H1 (cell line): Measurements from ENCODE around the gene RAB44. TPM values are rescaled to one million over a fixed set of nuclear protein-coding genes. Genes with fewer than 3 reads are reported as not detected.

ENCODE experiments used
- CTCF ChIA-PET: fragments of 300-600 bp; sonication (Branson Sonifier 250); formaldehyde crosslinking; loops from one replicate; lab custom pipeline; 2021; ENCODE audit not compliant: partially characterized antibody; lab: Charles Lee
- POLR2A ChIA-PET: fragments of 300-600 bp; sonication (Branson Sonifier 250); formaldehyde crosslinking; loops from one replicate; lab custom pipeline; 2021; ENCODE audit warnings: inconsistent platforms; ENCODE audit not compliant: partially characterized antibody; lab: Charles Lee
- DNase-seq, 2 experiments: peaks; one replicate each; pipeline versions ENCODE4 v3.0.0 to v3.0.0-alpha.2; 2010 to 2022; ENCODE audit warnings: low spot score in 2 of 2, low read depth in 1 of 2, mixed read lengths in 1 of 2
- FAIRE-seq: peaks from 2 replicates; lab custom pipeline; 2011; peaks lifted over from hg19 to GRCh38; lab: Jason Lieb, UNC
- H2AFZ ChIP-seq: 2 replicates; pipeline ENCODE4 v1.8.1; 2012; ENCODE audit warnings: low read length, inconsistent platforms
- H2AK5ac ChIP-seq: 2 replicates; pipeline ENCODE4 v1.6.1; 2013; ENCODE audit warnings: low read depth, low read length
- H2BK120ac ChIP-seq: replicated peaks from 2 replicates; pipeline ENCODE3; 2013; ENCODE audit warnings: low read depth, low read length, inconsistent platforms
- H2BK12ac ChIP-seq: 2 replicates; pipeline ENCODE4 v1.6.1; 2013; ENCODE audit warnings: low read depth, low read length
- H2BK15ac ChIP-seq: 2 replicates; pipeline ENCODE4 v1.6.1; 2013; ENCODE audit warnings: low read length
- H2BK20ac ChIP-seq: 2 replicates; pipeline ENCODE4 v1.6.1; 2013; ENCODE audit warnings: low read length
- H2BK5ac ChIP-seq: 2 replicates; pipeline ENCODE4 v1.6.1; 2013; ENCODE audit warnings: low read depth, low read length
- H3K14ac ChIP-seq: 2 replicates; pipeline ENCODE4 v1.6.1; 2013; ENCODE audit warnings: inconsistent platforms; ENCODE audit not compliant: insufficient read length
- H3K18ac ChIP-seq: 2 replicates; pipeline ENCODE4 v1.6.1; 2013; ENCODE audit warnings: low read length; ENCODE audit errors: extremely low read depth
- H3K23ac ChIP-seq: 2 replicates; pipeline ENCODE4 v1.6.1; 2013; ENCODE audit warnings: inconsistent platforms; ENCODE audit not compliant: insufficient read length
- H3K23me2 ChIP-seq: 2 replicates; pipeline ENCODE4 v1.6.1; 2013; ENCODE audit warnings: low read depth, low read length
- H3K27ac ChIP-seq: 2 replicates; pipeline ENCODE4 v1.6.1; 2011; ENCODE audit warnings: low read depth, low read length, inconsistent platforms
- H3K27me3 ChIP-seq, 4 experiments: replicated peaks in 1 of 4; 1 replicate in 1 of 4; 2 replicates in 3 of 4; pipeline versions ENCODE4 v1.6.1 to v1.8.1; 2011 to 2013; ENCODE audit warnings: low read length in 3 of 4, mild to moderate bottlenecking in 3 of 4, inconsistent platforms in 2 of 4, mixed read lengths in 2 of 4, moderate library complexity in 1 of 4; ENCODE audit not compliant: control insufficient read depth in 3 of 4, insufficient read depth in 3 of 4; ENCODE audit errors: extremely low read depth in 1 of 4
- H3K36me3 ChIP-seq, 4 experiments: 2 replicates each; pipeline versions ENCODE4 v1.6.1 to v1.8.1; 2011 to 2013; ENCODE audit warnings: mild to moderate bottlenecking in 4 of 4, low read length in 3 of 4, moderate library complexity in 2 of 4, control low read depth in 1 of 4, inconsistent platforms in 1 of 4; ENCODE audit not compliant: insufficient read depth in 4 of 4, control insufficient read depth in 2 of 4
- H3K4ac ChIP-seq: replicated peaks from 2 replicates; pipeline ENCODE3; 2013; ENCODE audit warnings: low read length, low read depth, mixed read lengths, inconsistent platforms; ENCODE audit not compliant: insufficient read length
- H3K4me1 ChIP-seq, 4 experiments: replicated peaks in 1 of 4; 1 replicate in 1 of 4; 2 replicates in 3 of 4; pipeline versions ENCODE4 v1.6.1 to v1.8.1; 2011 to 2013; ENCODE audit warnings: low read length in 3 of 4, inconsistent platforms in 2 of 4, mixed read lengths in 1 of 4; ENCODE audit not compliant: insufficient read depth in 4 of 4, control insufficient read depth in 3 of 4
- H3K4me2 ChIP-seq, 2 experiments: 2 replicates each; pipeline versions ENCODE4 v1.6.1 to v1.8.1; 2011 to 2013; ENCODE audit warnings: low read depth in 2 of 2, low read length in 2 of 2, control low read depth in 1 of 2, inconsistent platforms in 1 of 2, mild to moderate bottlenecking in 1 of 2; ENCODE audit not compliant: insufficient read depth in 1 of 2
- H3K4me3 ChIP-seq, 4 experiments: fragments of 200-600, 300-600 bp in 1 of 4; sonication (generic), shearing (Covaris generic), sonication (Bioruptor Twin) in 1 of 4; 2 replicates each; pipeline versions ENCODE4 v1.5.1 to v1.8.1; 2011 to 2016; ENCODE audit warnings: low read length in 4 of 4, low read depth in 3 of 4, control low read depth in 2 of 4, inconsistent platforms in 2 of 4, mild to moderate bottlenecking in 2 of 4, mixed read lengths in 1 of 4, moderate library complexity in 1 of 4; ENCODE audit not compliant: insufficient read depth in 2 of 4; ENCODE audit errors: extremely low read depth in 1 of 4
- H3K56ac ChIP-seq: replicated peaks from 2 replicates; pipeline ENCODE3; 2013; ENCODE audit warnings: low read depth, mild to moderate bottlenecking, mixed read lengths, low read length, inconsistent platforms; ENCODE audit not compliant: insufficient read length
- H3K79me1 ChIP-seq: 2 replicates; pipeline ENCODE4 v1.6.1; 2013; ENCODE audit warnings: low read depth, low read length, control low read depth
- H3K79me2 ChIP-seq, 2 experiments: 2 replicates each; pipeline versions ENCODE4 v1.6.1 to v1.8.1; 2012 to 2013; ENCODE audit warnings: low read length in 2 of 2, mild to moderate bottlenecking in 2 of 2, inconsistent platforms in 1 of 2; ENCODE audit not compliant: insufficient read depth in 2 of 2, control insufficient read depth in 1 of 2
- H3K9ac ChIP-seq, 4 experiments: replicated peaks in 1 of 4; 1 replicate in 1 of 4; 2 replicates in 3 of 4; pipeline versions ENCODE4 v1.6.1 to v1.8.1; 2011 to 2013; ENCODE audit warnings: low read depth in 3 of 4, low read length in 3 of 4, control low read depth in 2 of 4, mild to moderate bottlenecking in 2 of 4, moderate library complexity in 2 of 4, inconsistent platforms in 1 of 4; ENCODE audit errors: extremely low read depth in 1 of 4
- H3K9me3 ChIP-seq, 2 experiments: 2 replicates each; pipeline versions ENCODE4 v1.6.1 to v1.8.1; 2012 to 2013; ENCODE audit warnings: mild to moderate bottlenecking in 2 of 2, moderate library complexity in 2 of 2, control low read depth in 1 of 2, inconsistent platforms in 1 of 2, low read depth in 1 of 2, low read length in 1 of 2, mixed read lengths in 1 of 2; ENCODE audit not compliant: insufficient read depth in 2 of 2
- H4K20me1 ChIP-seq, 2 experiments: replicated peaks in 1 of 2; 2 replicates each; pipeline versions ENCODE3 to v1.8.1; 2011 to 2013; ENCODE audit warnings: inconsistent platforms in 2 of 2, low read length in 2 of 2, mild to moderate bottlenecking in 1 of 2; ENCODE audit not compliant: insufficient read depth in 2 of 2, control insufficient read depth in 1 of 2
- H4K5ac ChIP-seq: 2 replicates; pipeline ENCODE4 v1.6.1; 2013; ENCODE audit warnings: low read length, low read depth, mixed read lengths, inconsistent platforms; ENCODE audit not compliant: insufficient read length
- H4K8ac ChIP-seq: 2 replicates; pipeline ENCODE4 v1.8.0; 2013; ENCODE audit warnings: mild to moderate bottlenecking, moderate library complexity, low read length, inconsistent platforms; ENCODE audit not compliant: insufficient read depth; ENCODE audit errors: extremely low read depth
- H4K91ac ChIP-seq: replicated peaks from 2 replicates; pipeline ENCODE3; 2013; ENCODE audit warnings: low read length, mixed read lengths, inconsistent platforms; ENCODE audit not compliant: insufficient read length
- CTBP2 ChIP-seq: IDR thresholded peaks from 2 replicates; pipeline ENCODE4 v1.7.0; 2011; ENCODE audit warnings: borderline replicate concordance, mild to moderate bottlenecking, moderate library complexity, mixed read lengths, low read length; ENCODE audit not compliant: insufficient read depth, insufficient read length
- EP300 ChIP-seq, 2 experiments: IDR thresholded peaks; 1 replicate in 1 of 2; 2 replicates in 1 of 2; pipeline ENCODE4 v1.6.1; 2011 to 2012; ENCODE audit warnings: low read depth in 2 of 2, low read length in 2 of 2, mild to moderate bottlenecking in 2 of 2, borderline replicate concordance in 1 of 2, inconsistent platforms in 1 of 2, moderate library complexity in 1 of 2
- GTF2F1 ChIP-seq: IDR thresholded peaks from 2 replicates; pipeline ENCODE4 v1.6.1; 2012; ENCODE audit warnings: low read depth, low read length, improper control_type of control experiment, borderline replicate concordance
- HDAC6 ChIP-seq: IDR thresholded peaks from one replicate; pipeline ENCODE4 v1.7.1; 2012; ENCODE audit warnings: low read depth, mild to moderate bottlenecking, inconsistent platforms, low read length, moderate library complexity
- JUND ChIP-seq: IDR thresholded peaks from 2 replicates; pipeline ENCODE4 v1.6.1; 2011; ENCODE audit warnings: mild to moderate bottlenecking, improper control_type of control experiment, low read length
- POU5F1 ChIP-seq: IDR thresholded peaks from 2 replicates; pipeline ENCODE4 v1.6.1; 2011; ENCODE audit warnings: low read depth, mild to moderate bottlenecking, low read length, moderate library complexity
- RXRA ChIP-seq: IDR thresholded peaks from 2 replicates; pipeline ENCODE4 v1.6.1; 2011; ENCODE audit warnings: low read depth, mild to moderate bottlenecking, low read length, moderate library complexity; ENCODE audit not compliant: insufficient read depth
- SP1 ChIP-seq: IDR thresholded peaks from 2 replicates; pipeline ENCODE4 v1.6.1; 2011; ENCODE audit warnings: low read depth, low read length
- TBP ChIP-seq: IDR thresholded peaks from 2 replicates; pipeline ENCODE4 v1.6.1; 2011; ENCODE audit warnings: low read depth, low read length, improper control_type of control experiment
- WGBS, 2 experiments: shearing (Covaris generic) in 1 of 2; methylation state at CpG; one replicate each; pipeline versions ENCODE4 v1.1.6 to v1.1.7; 2013 to 2015; ENCODE audit warnings: low lambda C conversion rate in 2 of 2, mixed read lengths in 2 of 2, inconsistent platforms in 1 of 2, low coverage in 1 of 2, missing lambda C conversion rate in 1 of 2; ENCODE audit not compliant: insufficient replicate concordance in 2 of 2, insufficient coverage in 1 of 2, insufficient read length in 1 of 2; ENCODE audit errors: extremely low coverage in 1 of 2, missing lambda C conversion rate in 1 of 2; 5-methylcytosine and 5-hydroxymethylcytosine counted together
- polyA plus RNA-seq, 7 experiments: library from polyadenylated mRNA; depleted of rRNA in 3 of 7; stranded (reverse) in 5 of 7; unstranded in 2 of 7; fragments of >200 nt in 5 of 7; fragments of 200-250 nt in 2 of 7; gene quantifications; 1 replicate in 5 of 7; 2 replicates in 1 of 7; 4 replicates in 1 of 7; pipeline versions ENCODE4 v1.2.1 to v1.2.3, GENCODE V29; 2011 to 2013; ENCODE audit warnings: missing spikeins in 2 of 7, mixed read lengths in 2 of 7
- total RNA-seq: library from RNA; stranded (reverse); fragmentation: NEBNext Ultra II Directional; extraction: Animal tissue kit (Norgen Biotek cat#: 25700); gene quantifications from 2 replicates; pipeline ENCODE4 v1.2.1, GENCODE V29; 2021
- TF ChIP-seq, protein P1 (sequence below), 3 experiments: IDR thresholded peaks; 1 replicate in 2 of 3; 2 replicates in 1 of 3; pipeline versions ENCODE4 v1.5.1 to v1.6.1; 2011; ENCODE audit warnings: low read length in 3 of 3, mild to moderate bottlenecking in 3 of 3, inconsistent platforms in 2 of 3, low read depth in 1 of 3, moderate library complexity in 1 of 3; ENCODE audit not compliant: insufficient read depth in 1 of 3; ENCODE audit errors: control extremely low read depth in 1 of 3
- TF ChIP-seq, protein P2 (sequence below): IDR thresholded peaks from 2 replicates; pipeline ENCODE4 v1.6.1; 2012; ENCODE audit warnings: inconsistent platforms

Gene RAB44
- total and polyA plus RNA-seq, 2 of the 8 experiments (the other 6 are each of a cell fraction or from before 2014, with no cell fraction given), result 0.02 TPM; not detected in 1

DNA sequence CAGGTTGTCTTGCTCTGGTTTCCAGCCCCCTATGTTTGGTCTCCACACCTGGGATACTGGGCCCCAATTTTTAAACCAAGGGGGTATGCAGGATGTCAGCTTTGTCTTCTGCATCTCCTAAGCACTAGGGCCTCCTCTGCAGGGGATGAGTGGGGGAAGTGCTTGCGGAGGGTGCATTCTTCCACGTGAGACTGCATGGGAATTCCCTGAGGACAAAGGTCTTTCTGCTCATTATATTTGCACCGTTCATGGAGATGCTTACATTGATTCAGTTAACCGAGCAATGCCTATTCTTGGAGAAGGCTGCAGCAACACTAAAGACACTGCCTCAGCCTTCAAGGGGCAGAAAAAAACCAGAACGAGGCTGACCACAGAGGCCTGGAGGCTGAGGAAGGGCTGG is 45.4 kb downstream of the RAB44 start:
- no peak for FAIRE-seq
- TF ChIP-seq GTF2F1 (no peak), CTBP2 (no peak), JUND (no peak), HDAC6 (no peak), POU5F1 (no peak), RXRA (no peak), TBP (no peak), EP300 (IDR thresholded peaks at IDR 0.05; ENCODE audit: borderline replicate concordance in 1 of 2, low read depth in 2 of 2, low read length in 2 of 2) (no peak), SP1 (no peak)
- TF ChIP-seq, protein P1, sequence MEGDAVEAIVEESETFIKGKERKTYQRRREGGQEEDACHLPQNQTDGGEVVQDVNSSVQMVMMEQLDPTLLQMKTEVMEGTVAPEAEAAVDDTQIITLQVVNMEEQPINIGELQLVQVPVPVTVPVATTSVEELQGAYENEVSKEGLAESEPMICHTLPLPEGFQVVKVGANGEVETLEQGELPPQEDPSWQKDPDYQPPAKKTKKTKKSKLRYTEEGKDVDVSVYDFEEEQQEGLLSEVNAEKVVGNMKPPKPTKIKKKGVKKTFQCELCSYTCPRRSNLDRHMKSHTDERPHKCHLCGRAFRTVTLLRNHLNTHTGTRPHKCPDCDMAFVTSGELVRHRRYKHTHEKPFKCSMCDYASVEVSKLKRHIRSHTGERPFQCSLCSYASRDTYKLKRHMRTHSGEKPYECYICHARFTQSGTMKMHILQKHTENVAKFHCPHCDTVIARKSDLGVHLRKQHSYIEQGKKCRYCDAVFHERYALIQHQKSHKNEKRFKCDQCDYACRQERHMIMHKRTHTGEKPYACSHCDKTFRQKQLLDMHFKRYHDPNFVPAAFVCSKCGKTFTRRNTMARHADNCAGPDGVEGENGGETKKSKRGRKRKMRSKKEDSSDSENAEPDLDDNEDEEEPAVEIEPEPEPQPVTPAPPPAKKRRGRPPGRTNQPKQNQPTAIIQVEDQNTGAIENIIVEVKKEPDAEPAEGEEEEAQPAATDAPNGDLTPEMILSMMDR (IDR thresholded peaks at IDR 0.05; ENCODE audit: control extremely low read depth in 1 of 3, insufficient read depth in 1 of 3, low read depth in 1 of 3, low read length in 3 of 3), result no peak
- TF ChIP-seq, protein P2, sequence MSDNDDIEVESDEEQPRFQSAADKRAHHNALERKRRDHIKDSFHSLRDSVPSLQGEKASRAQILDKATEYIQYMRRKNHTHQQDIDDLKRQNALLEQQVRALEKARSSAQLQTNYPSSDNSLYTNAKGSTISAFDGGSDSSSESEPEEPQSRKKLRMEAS, result no peak

More for the DNA sequence above, 45.4 kb downstream of the RAB44 start:
- Histone ChIP-seq H3K23ac (no peak overlapping the region), H3K36me3 (no peaks in the 10 kb centered on the region), H4K20me1 (no peaks in the 10 kb centered on the region), H3K18ac (no peak overlapping the region), H2BK120ac (no peak overlapping the region), H3K9ac (no peak overlapping the region), H3K4me1 (no peaks in the 10 kb centered on the region; a peak in 1 of 7 replicates), H2AK5ac (no peak overlapping the region), H4K5ac (no peak overlapping the region), H2BK20ac (no peak overlapping the region), H3K9me3 (0 out of 4 replicates have a peak, but pooled peaks cover 0 to under 1% of the 10 kb centered on the region in 2 experiments), H3K14ac (no peak overlapping the region), H3K27ac (no peak overlapping the region), H2BK12ac (no peak overlapping the region), H2BK5ac (no peak overlapping the region), H2BK15ac (no peak overlapping the region), H3K4me3 (no peak overlapping the region), H4K8ac (no peak overlapping the region), H3K79me1 (no peaks in the 10 kb centered on the region), H3K79me2 (no peaks in the 10 kb centered on the region), H3K56ac (no peak overlapping the region), H2AFZ (peak overlapping the region; percentile 4; the same call in 1 of the 2 replicates), H3K23me2 (no peaks in the 10 kb centered on the region), H3K4ac (no peak overlapping the region), H3K27me3 (no peaks in the 10 kb centered on the region; a peak in 1 of 7 replicates), H4K91ac (no peak overlapping the region), H3K4me2 (no peak overlapping the region)
- no peak for DNase-seq
- ChIA-PET CTCF (interaction anchor here (0.5 to 4.4 kb wide), 3 partner anchors 9 to 37 kb away, joined by 3 to 17 read pairs (median 5); no protein-coding TSS in a partner anchor), POLR2A (no interaction called here)
- 76% methylated on average over 5 of the region's 5 CpGs; no CpG with 5 or more reads in 1 of the 2 experiments for WGBS, 2 experiments
